ENCODE results near the gene CCRL2. TPM values are rescaled to one million over a fixed set of nuclear protein-coding genes. Genes with fewer than 3 reads are reported as not detected.

Gene CCRL2
- total and polyA plus RNA-seq, 2 of the 4 experiments (the other 2 are of a cell fraction): 0.29 to 0.36 TPM

GRCh38 chr3:46361408-46362283 is 45.4 kb upstream of the CCRL2 start:
- no peak for DNase-seq
- CTCF ChIA-PET: interaction anchor here (1.5 kb wide), 1 partner anchor 12 kb away, joined by 3 read pairs; no protein-coding TSS in a partner anchor
- Histone ChIP-seq H3K9ac (ENCODE audit: low read depth, low read length) (no peak overlapping the region), H3K23ac (ENCODE audit: low read depth, low read length) (no peak overlapping the region), H2BK20ac (ENCODE audit: low read depth, low read length) (no peak overlapping the region), H3K14ac (replicated peaks; ENCODE audit: low read depth, low read length) (no peak overlapping the region), H4K5ac (ENCODE audit: low read depth, low read length) (no peak overlapping the region), H2BK5ac (ENCODE audit: low read depth, low read length, poor library complexity, severe bottlenecking) (no peak overlapping the region), H2BK15ac (ENCODE audit: low read depth, low read length) (no peak overlapping the region), H2AK5ac (ENCODE audit: low read depth, low read length) (no peak overlapping the region), H3K9me3 (ENCODE audit: control insufficient read depth, insufficient read depth, low read length) (no peaks in the 10 kb centered on the region), H3K4me1 (ENCODE audit: control insufficient read depth, insufficient read depth, low read length) (no peaks in the 10 kb centered on the region), H3K56ac (ENCODE audit: extremely low read depth, insufficient read depth, low read length) (no peak overlapping the region), H3K18ac (ENCODE audit: low read depth, low read length) (no peak overlapping the region), H3K79me1 (ENCODE audit: low read depth in 1 of 2, low read length in 2 of 2) (no peaks in the 10 kb centered on the region), H4K20me1 (ENCODE audit: insufficient read depth, low read length) (no peaks in the 10 kb centered on the region), H3K36me3 (ENCODE audit: control insufficient read depth, insufficient read depth, low read length) (no peaks in the 10 kb centered on the region), H4K91ac (ENCODE audit: insufficient read depth, low read depth, low read length) (no peak overlapping the region), H3K4me3 (ENCODE audit: insufficient read depth, low read depth, low read length) (no peak overlapping the region), H2BK120ac (ENCODE audit: low read depth, low read length) (no peak overlapping the region), H2AK9ac (replicated peaks; ENCODE audit: low read depth, low read length, poor library complexity) (no peak overlapping the region), H3K4me2 (ENCODE audit: low read depth, low read length) (no peak overlapping the region), H3K27ac (ENCODE audit: insufficient read depth, low read length) (no peak overlapping the region), H3K4ac (ENCODE audit: low read depth, low read length) (no peak overlapping the region), H3K27me3 (ENCODE audit: control insufficient read depth, insufficient read depth, low read length) (peaks cover 47% of the 10 kb centered on the region), H3K9me1 (ENCODE audit: insufficient read depth, low read length) (no peaks in the 10 kb centered on the region), H2AFZ (replicated peaks; ENCODE audit: low read length, poor library complexity) (no peak overlapping the region), H4K8ac (ENCODE audit: low read depth in 2 of 2, low read length in 2 of 2) (no peak overlapping the region)
- no TSS peak for BruUV-seq (replicated peaks)
- ATAC-seq (ENCODE audit: low read depth): no peak
- dilution Hi-C loops (cut with HindIII; ENCODE audit: low sequenced_read_pairs, unreplicated experiment) (no loop called here), intact Hi-C loops (cut with micrococcal nuclease) (no loop called here), in situ Hi-C loops (cut with MboI; ENCODE audit: low sequenced_read_pairs) (no loop called here)
- POLR2A ChIA-PET (ENCODE audit: unreplicated experiment): no interaction called here
- no CpG with 5 or more reads among the region's 8 CpGs for WGBS, 2 experiments (ENCODE audit: extremely low coverage in 2 of 2, insufficient read length in 1 of 2)
- TF ChIP-seq RFX5 (IDR thresholded peaks at IDR 0.05; ENCODE audit: low read depth, low read length): no peak
- no peak for TF ChIP-seq USF2 (IDR thresholded peaks at IDR 0.05; ENCODE audit: low read depth, low read length)
- TF ChIP-seq POLR2A (IDR thresholded peaks at IDR 0.05; ENCODE audit: low read depth, low read length): no peak
- TF ChIP-seq MAFK (IDR thresholded peaks at IDR 0.05; ENCODE audit: low read depth, low read length): no peak
- TF ChIP-seq, protein P1, sequence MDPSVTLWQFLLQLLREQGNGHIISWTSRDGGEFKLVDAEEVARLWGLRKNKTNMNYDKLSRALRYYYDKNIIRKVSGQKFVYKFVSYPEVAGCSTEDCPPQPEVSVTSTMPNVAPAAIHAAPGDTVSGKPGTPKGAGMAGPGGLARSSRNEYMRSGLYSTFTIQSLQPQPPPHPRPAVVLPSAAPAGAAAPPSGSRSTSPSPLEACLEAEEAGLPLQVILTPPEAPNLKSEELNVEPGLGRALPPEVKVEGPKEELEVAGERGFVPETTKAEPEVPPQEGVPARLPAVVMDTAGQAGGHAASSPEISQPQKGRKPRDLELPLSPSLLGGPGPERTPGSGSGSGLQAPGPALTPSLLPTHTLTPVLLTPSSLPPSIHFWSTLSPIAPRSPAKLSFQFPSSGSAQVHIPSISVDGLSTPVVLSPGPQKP (IDR thresholded peaks at IDR 0.05; ENCODE audit: borderline replicate concordance, low read depth, low read length): no peak
- 0 out of 2 replicates have a peak, but pooled peaks have one; percentile 14 for TF ChIP-seq CEBPB (IDR thresholded peaks at IDR 0.05; ENCODE audit: low read depth, low read length)
